GM19099 (cell line): ENCODE data around the gene GBX2.

Experiments used
- POLR2A ChIP-seq: IDR thresholded peaks from 3 replicates; pipeline ENCODE4 v1.6.1; 2011; ENCODE audit warnings: low read depth; ENCODE audit not compliant: insufficient read length; ENCODE audit errors: extremely low read depth

The GBX2 gene

DNA sequence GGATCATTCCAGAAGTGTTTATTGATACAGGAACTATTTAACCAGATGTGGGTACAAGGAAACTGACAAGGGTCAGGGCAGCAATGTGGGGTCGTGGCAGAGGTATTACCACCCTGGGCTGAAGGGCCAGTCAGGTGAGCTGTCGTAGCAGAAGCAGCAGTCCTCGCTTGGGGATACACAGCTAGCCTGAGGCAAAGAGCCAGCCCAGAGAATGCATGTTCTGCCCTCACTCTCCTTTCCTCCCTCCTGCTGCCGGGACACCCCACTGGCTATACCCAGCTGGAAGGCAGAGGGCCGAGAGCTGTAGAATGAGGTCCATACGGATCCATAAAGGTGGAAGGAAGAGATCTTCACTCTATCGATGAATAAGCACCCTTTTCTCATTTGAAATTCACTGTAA lies 32.2 kb upstream of the GBX2 start:
- no peak for TF ChIP-seq POLR2A

DNA sequence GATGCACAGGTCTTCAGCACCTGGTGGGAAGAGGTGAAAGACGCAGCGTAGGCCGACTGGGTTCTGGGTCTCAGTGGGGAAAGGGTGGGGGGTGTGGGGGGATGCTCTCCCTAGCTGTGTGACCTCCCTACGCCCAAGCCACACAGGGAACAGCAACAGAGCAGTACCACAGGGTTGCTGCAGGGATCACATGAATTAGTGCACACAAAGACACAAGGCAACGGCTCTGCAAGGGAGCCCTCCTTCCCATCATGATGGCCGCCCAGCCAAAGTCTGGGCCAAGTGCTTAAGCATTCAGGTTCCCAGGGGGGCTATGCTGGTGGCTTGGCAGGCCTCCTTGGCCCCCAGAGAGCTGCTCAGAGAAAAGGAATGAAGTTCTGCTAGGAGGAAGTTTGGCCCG lies 28.2 kb upstream of the GBX2 start:
- TF ChIP-seq POLR2A, result no peak

DNA sequence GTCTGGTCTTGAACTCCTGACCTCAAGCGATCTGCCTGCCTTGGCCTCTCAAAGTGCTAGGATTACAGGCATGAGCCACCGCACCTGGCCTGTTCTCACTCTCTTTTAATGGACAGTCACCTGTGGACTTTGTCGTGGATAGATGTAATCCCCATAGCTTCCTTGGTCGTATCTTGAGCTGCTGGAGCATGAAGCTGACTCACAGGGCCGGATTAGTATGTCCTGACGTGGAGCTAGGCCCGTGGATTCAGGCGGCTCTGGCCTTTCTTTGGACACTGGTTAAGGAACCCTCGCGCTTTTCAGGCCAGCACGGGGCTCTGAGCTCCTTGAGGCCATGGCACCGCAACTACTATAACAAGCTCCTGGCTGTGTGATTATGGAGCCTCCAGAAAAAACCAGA lies 27.5 kb upstream of the GBX2 start:
- TF ChIP-seq POLR2A, result no peak

DNA sequence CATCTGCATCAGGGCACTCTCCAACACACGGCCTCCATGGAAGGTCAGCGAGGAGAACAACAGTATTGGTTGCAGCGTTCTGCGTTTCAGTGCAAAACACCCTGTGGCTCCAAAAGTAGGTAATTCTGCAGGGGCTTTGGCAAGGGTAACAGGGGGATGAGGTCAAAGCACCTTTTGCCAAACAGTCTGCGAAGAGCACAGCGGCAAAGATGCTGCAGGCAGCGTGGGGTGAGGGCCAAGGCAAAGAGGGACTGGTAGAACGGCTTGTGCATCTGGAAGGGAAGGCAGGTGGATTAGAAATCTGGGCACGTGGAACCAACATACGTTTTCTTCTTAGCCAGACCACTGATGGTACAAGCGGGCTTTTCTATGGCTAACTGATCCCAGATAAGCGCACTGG lies 26.6 kb upstream of the GBX2 start:
- no peak for TF ChIP-seq POLR2A

DNA sequence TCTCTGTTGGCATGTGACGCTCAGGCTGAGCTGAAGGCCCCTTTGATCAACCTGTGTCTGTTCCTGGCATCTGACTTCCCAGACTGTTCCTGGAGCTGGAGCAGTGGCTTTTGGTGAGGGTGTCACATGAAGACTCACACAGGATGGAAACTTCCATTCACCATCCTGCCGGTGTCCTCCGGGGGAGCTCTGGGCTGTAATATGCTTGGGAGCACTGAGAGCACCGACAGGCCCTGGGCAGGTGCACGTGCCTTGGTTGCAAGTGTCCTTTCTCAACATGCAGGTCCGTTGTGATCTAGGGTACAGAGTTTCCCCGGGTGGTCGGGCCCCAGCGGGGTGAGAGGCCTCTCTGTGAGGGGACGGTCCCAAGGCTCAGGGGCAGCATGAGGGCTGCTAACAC lies 24.8 kb upstream of the GBX2 start:
- no peak for TF ChIP-seq POLR2A

DNA sequence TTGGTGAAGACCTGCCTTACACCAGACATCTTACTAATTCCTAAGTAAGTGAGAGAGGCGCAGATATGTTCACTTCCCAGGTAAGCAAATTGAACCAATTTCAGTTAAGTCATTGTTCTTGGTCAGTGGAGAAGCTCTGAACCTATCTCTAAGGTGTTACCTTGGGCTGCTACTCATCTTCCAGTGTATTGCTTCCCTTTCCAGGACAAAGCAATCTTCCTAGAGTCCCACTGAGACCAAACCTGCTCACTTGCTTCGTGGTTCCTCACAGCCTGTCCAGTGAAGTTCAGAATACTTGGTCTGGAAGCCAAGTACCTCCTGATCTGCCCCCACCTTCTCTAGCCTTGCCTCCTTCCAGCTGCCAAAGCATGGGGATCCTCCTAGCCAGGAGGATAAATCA lies 22.5 kb upstream of the GBX2 start:
- no peak for TF ChIP-seq POLR2A

DNA sequence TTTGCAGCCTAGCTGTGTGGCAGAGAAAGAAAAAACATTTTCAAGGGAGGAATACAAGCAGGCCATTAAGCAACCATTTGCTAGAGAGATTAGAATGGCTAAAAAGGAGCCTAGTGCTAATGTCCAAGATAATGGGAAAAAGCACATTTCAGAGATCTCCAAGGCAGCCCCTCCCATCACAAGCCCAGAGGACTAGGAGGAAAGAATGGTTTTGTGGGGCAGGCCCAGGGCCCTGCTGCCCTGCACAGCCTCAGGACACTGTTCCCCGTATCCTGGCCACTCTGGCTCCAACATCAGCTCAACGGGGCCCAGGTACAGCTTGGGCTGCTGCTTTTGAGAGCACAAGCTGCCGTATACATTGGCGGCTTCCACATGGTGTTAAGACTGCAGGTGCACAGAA lies 16.5 kb upstream of the GBX2 start:
- no peak for TF ChIP-seq POLR2A

DNA sequence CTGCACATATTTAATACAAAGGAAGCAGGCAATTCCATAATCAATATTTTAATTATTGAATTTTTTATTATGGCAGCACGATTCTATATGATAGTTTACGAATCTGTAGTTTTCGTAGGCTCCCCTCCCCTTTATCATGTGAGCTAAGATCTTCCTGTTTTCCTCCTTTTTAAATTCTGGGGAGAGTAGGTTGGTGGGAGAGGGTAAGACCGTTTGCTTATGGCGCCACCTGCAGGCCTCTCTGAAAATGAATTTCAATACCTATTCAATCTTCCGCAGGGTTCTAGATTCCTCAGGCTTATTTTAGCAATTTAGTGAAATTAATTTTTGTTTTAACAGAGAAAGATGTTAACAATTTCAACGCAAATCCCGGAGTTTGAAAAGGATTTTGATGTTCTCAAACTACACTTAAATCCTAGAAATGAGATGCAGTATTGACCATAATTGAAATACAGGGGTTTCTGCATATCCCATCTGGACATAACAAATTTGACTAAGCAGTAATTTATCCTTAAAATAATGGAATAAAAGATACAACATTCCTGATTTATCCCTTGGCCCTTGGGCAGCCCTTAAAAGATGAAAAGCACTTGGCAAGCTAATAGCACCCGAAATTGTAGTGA lies 12.8 kb upstream of the GBX2 start:
- TF ChIP-seq POLR2A, result no peak

DNA sequence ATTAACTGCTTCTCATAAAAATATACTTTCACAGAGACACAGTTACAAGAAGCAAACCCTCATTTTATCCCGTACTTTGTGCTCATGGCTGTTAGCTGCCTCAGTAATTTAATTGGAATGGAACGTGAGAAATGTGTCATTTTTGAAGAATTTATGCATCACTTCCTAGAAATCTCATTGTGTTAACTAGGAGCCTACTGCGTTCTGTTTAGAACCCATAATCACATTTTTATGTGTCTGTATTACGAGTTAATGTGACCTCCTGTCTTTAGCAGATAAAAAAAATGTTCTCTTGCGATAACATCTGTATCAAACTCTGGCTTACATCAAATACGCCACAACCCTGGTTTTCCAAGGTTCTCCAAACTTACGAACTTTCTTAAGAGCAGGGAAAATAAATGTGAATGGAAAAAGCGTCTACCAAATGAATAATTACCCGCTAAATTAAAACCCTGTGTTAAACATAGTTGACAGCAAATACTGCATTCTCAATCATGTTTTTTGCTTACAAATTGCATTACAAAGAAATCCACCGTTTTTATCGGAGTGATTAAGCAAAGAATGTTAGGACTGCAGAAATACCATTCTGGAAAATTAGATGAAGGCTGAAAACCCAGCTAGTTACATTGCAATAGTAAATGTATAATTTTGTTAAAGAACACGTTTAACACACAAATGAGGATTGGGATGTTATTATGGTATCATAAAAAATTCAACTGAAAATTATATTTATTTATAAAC lies 12.1 kb upstream of the GBX2 start:
- no peak for TF ChIP-seq POLR2A

DNA sequence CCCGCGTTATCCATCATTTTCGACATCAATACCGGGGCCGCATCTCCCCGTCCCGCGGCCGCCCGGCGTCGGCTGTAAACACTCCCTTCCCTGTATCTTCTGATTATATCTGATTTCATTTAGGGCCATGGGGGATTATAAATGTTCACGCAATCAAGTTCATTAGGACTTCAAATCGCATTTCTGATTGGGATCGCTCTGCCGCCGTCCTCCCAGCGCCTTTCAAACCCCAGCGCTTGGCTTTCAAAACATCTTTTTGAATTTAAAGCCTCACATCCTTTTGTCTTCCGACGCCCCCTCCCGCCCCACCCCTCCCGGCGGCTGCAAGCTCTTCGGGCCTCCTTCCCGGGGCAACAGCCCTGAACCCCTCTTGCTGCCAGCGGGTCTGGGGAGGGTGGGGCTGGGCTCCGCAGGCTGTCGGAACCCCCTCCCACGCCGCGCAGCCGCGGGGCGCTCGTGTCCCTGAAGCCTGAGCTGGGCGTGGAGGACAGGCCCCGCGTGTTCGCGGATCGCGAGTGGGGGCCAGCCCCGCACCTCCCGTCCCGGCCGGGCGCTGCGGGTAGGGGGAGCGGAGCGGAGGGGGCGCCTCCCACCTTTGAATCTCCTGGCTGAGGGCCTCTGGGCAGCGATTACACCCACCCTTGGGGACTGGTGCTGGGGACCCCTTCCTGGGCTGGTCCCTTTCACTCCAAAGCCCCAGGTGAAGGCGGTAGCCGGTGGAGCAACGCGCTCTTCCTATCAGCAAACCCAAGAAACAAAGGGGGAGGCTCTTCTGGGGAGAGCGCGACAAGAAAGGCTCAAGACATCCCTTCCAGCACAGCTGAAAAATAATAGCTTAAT lies 11.3 kb upstream of the GBX2 start:
- no peak for TF ChIP-seq POLR2A

DNA sequence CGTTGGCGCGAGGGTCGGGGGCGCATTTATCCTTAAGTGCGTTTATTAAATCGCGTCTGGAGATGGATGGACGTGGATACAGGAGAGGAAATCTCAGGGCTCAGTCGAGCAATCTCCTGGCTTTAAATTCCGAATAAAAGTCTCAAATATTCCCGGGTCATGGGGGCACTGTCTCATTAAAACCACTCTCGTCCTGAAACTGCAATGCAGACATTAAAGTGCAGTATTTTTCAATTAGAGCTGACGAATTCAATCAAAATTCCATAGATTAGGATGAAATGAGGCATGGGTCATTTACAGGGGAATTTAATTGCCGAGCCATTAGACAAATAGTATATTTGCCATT lies 10.7 kb upstream of the GBX2 start:
- TF ChIP-seq POLR2A, result no peak

DNA sequence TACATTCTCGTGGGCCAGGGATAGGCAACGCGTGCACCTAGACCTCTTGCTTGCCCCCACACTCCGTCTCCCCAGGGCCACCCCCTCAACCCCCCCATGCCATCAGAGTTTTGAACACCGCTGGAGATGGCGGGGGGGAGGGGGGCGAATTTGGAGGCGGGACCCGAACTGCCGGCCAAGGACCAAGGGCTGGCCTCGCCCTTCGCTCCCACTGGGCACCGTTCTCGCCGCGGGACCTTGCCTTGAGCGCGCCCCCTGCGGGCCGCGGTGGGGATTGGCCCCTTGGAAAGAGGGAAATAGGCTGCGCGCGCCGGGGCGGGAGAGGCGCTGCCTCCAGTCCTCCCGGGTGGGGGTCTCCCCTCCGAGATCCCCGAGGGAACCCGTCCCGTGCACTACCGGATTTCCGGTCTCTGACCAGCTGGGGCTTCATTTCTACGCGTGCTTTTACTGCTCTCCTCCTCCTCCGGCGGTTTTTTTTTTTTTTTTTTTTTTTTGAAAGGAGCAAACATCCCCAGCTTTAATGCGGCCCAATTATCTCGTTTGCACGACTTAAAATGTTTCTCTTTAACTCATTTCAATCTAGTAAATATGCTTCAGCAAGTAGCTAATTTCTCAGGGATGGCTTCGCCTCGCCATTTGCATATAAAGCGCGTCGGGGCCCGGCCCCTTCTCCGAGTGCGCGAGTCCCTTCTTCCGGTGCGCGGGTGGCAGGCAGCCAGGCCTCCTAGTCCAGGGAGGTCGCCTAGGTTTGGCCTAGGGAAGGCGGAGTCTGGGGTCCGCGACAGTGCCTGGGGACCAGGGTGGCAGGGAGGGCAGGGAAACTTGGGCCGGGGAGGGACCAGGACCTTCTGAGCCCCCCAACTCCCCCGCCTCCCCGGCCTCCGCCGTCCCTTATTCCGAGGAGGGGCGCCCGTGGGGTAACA lies 10.0 kb upstream of the GBX2 start:
- TF ChIP-seq POLR2A, result no peak

DNA sequence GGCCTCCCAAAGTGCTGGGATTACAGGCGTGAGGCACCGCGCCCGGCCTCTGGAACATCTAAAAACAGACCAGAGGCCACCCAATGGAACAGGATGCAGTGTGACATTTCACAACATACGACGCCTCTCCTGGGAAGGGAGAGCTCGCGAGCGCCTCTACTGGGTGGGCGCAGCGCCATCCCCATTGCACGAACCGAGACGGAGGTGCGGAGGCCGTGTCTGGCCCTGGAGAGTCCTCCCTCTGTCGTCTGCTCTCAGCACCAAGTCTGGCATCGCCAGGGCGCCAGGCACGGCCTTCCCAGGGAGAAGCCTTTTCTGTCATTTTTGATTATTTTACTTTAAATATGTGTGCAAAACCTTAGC lies 9.4 kb upstream of the GBX2 start:
- no peak for TF ChIP-seq POLR2A

DNA sequence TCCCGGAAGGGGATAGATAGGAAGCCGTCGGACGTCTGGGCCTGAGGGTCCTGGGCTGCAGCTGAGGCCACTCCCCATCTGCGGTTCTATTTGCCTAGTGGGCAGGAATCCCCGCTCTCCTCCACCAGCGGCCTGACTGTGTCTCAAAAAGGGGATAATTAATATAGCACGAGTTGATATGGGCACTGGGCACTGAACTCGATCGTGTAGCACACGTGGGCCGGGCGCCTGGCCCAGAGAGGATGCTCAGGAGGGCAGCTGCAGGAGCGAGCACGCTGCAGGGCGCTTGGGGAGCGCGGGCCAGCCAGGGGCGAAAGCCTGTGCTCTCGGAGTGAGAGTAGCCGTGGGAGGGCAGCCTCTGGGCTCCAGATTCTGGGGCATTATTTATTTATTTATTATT lies 8.8 kb upstream of the GBX2 start:
- no peak for TF ChIP-seq POLR2A

DNA sequence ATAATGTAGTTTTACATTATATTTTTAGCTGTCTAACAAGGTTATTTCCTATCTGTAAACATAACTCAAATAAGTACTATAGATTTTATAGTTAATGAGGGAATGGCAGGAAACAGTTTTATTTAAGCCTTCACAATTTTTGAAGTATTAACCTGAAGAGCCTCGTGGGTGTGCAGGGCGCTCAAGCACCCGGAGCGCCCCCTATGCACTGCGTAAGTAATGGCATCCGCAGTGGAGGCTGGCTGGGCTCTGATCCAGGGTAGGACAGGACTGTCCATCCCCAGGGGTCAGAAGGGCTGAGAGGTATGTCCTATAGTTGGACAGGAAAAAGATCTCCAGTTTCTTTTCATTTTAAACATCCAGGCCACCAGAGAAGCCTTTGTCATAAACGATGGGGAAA lies 8.2 kb upstream of the GBX2 start:
- TF ChIP-seq POLR2A, result no peak
